Stimulated activated CD8-positive, alpha-beta memory T cell treated with anti-CD3 and anti-CD28 coated beads, Interleukin-4, amount 100 ng/mL, for 4 hours (primary cell): ENCODE data around the gene DOCK6.
"Not testable (repeated sequence)": the region's sequence is repeated elsewhere in the genome, so short reads cannot be mapped to it uniquely, and the experiment has no call there.

ENCODE experiments used
- DNase-seq, 2 donors: peaks; one replicate each; pipeline ENCODE4 v3.0.0-alpha.2; 2020; ENCODE audit warnings: low read depth in 2 of 2, low spot score in 1 of 2

Gene DOCK6

DNA sequence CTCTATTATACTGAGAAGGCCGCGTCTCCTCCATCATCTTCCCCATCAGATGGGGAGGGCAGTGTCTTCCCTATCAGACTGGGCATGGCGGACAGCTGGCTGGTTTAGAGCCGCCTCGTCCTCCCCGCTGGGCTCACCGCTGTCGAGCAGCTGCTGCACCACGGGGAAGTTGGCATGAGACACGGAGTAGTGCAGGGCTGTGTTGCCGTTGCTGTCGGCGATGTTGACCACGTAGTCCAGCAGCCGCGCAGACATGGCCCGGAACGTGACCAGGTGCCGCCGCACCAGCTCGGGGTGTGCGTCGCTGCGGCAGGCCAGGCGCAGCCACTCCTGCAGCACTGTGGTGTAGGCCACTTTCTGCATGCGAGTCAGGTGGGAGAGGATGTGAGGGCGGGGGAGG, 88.0 kb downstream of the DOCK6 start:
- no peak for DNase-seq

GRCh38 chr19:11173516-11174155, 88.7 kb downstream of the DOCK6 start:
- no peak for DNase-seq

GRCh38 chr19:11172576-11172975, 89.7 kb downstream of the DOCK6 start:
- DNase-seq = no peak

- no peak for DNase-seq
Measured at GRCh38 chr19:11171144-11171543, 91.2 kb downstream of the DOCK6 start.

DNA sequence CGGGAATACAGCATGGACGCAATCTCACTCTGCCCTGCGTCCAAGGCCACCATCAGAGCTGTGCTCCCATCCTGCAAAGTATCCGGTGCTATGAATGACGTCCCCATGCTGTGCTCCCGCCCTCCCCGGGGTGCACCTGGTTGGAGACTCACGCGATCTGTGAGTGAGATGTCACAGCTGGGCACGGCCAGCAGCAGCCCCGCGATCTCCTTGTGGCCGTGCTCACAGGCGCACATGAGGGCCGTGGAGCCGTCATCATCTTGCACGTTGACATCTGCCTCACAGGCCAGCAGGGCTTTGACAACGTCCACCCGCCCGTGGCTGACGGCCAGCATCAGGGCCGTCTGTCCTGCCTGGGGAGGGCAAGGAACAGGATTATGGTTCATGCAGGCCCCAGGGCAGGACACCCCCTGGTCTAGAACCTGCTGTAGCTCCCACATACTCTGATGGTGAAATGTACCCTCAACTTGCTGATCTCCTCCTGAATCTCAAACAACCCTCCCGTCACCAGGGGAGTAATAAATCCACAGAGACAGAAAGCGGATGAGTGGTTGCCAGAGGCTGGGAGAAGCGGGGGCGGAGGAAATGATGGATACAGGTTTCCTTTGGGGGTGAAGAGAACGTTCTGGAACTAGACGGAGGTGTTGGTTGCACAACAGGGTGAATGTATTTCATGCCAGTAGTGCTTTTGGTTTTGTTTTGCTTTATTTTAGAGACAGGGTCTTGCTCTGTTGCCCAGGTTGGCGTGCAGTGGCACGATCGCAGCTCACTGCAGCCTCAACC, 92.2 kb downstream of the DOCK6 start:
- DNase-seq = no peak

DNA sequence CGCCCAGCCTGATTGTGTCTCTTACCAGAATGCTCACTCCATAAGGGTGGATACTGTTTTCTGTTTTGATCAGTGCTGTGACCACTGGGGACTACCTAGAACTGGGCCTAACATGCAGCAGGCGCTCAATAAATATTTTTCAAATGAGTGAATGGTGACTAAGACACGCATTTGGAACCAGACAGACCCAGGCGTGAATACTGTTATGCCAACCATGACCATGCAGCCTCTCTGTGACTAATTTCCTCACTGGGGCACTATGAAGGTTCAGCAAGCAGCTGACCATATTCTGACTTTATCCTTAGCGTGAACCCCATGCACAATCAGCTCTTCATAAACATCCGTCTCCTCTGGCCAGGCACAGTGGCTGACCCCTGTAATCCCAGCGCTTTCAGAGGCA, 93.8 kb downstream of the DOCK6 start:
- no peak for DNase-seq

- no peak for DNase-seq
Measured at GRCh38 chr19:11166281-11167142, 95.8 kb downstream of the DOCK6 start.

DNA sequence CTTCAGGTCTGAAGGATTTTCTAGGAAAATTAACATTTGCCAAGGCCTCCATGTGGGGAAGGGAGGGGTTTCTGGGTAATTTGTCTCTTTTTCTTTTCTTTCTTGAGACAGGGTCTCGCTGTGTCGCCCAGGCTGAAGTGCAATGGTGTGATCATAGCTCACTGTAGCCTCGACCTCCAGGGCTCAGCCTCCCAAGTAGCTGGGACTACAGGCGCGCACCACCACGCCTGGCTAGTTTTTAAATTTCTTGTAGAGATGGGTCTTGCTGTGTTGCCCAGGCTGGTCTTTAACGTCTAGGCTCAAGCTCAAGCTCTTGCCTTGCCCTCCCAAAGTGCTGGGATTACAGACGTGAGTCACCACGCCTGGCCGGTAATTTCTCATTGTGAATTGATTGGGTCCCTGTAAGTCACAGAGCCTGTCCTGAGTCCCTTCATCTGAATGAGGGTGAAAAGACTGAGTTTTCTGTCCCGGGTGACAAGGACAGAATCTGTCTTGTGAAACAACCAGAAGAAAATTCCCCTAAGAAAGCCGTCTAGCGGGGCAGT, 96.8 kb downstream of the DOCK6 start:
- DNase-seq = no peak

DNA sequence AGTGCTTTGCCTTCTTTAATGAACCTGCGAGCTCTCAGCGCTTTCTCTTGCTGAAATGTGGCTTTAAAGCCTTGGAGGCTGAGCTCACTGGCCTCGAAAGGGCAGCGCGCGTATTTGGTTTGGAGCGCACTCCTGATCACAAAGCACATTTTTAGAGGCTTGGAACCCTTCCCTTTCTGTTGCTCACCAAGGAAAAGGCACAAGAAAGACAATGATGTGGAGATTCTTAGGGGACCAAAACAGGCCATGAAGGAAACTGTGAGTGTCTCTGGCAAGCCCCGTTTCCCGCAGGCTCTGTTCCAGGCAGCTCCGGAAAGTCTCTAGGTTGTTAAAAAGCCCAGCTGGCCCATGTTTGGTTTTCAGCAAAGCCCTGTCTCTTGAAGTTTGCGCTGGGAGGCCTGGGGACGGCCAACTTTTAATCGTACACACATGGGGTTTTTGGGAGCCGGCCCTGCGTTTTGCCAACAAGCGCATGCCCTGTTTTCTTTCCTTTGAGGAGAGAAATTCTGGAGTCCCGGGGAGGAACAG, 97.4 kb downstream of the DOCK6 start:
- no peak for DNase-seq

DNA sequence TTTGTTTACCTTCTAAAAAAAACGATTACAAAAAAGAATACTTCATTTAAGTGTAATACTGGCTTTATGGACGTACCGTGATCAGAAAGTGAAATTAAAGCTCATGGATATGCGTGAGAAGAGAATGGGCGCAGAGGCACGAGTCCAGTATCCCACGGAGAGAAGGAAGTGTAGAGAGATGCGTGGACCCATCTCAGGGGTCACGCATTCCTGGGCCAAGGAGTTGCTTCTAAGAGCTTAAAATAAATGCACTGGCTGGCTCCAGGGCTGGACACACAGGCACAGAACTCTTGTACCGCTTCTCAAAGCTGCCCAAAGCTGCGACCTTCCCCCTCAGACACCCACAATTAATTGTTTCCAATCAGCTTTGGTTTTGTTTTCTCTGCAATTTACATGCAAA, 98.0 kb downstream of the DOCK6 start:
- DNase-seq = no peak

GRCh38 chr19:11160440-11160768, 101.9 kb downstream of the DOCK6 start:
- not testable (repeated sequence) for DNase-seq

GRCh38 chr19:11159598-11160439, 102.5 kb downstream of the DOCK6 start:
- DNase-seq = no peak

- peak; percentile 77 to 82 for DNase-seq
Measured at GRCh38 chr19:11155373-11156120, 106.8 kb downstream of the DOCK6 start, which contains the start of gene SPC24. SPC24 (minus strand) TSS chr19:11155782; CDS start chr19:11155776, 6 bp downstream.

DNA sequence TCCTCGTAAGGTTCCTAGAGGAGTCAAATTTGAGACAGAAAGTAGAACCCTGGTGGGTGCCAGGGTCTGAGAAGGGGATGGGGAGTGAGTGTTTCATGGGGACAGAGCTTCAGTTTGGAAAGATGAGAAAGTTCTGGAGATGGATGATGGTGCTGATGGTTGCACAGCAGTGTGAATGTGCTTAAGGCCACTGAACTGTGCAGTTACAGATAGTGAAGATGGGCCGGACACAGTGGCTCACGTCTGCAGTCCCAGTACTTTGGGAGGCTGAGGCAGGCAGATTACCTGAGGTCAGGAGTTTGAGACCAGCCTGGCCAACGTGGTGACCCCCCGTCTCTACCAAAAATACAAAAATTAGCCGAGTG, 107.7 kb downstream of the DOCK6 start:
- no peak for DNase-seq

DNA sequence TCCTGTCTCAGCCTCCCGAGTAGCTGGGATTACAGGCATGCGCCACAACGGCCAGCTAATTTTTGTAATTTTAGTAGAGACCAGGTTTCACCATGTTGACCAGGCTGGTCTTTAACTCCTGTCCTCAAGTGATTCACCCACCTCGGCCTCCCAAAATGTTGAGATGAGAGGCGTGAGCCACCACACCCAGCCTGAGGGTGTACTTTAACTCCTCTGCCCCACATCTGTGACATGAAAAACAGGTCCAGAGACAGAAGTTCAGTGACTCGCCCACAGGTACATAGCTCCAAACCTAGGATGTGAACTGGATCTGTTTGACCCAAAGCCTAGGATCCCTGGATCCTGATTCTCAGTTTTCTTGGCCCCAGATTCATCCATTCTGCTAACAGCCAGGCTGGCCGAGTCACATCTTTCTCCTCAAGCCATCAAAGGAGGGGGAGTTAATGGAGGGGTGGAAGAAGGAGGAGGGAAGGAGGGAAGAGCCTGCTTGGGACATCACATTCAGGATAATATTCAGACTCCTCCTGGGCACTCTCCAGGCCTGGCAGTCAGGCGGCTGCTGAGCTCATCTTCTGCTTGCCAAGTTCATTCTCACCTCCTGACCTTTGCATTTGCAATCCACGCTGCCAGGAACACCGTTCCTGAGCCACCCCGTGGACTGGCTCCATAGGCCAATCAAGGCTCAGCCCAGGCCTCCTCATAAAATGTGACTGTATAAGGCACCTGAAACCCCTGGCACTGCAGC, 109.8 kb downstream of the DOCK6 start:
- DNase-seq = no peak

GRCh38 chr19:11151181-11151580, 111.1 kb downstream of the DOCK6 start:
- no peak for DNase-seq
